ENCODE data around the gene BAAT.

Gene BAAT

DNA sequence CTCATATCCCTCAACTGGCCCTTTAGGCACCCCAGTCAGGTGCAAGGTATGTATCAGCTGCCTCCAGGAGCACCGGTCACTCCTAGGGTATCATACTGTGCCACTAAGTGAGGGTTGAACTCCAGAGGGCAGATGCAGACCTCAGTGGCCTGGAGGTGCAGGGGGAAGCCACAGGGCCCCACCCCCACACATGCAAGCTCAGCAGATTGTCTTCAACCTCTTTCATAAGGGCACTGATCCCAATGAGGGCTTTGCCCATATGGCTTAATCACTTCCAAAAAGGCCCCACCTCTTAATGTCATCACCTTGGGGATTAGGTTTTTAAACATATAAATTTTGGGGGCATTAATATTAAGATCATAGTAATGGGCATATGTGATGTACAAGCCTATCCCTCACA, 28.2 kb downstream of the BAAT start:
- DNase-seq (ENCODE audit: extremely low read depth, insufficient read length) = no peak
- no peaks in the 10 kb centered on the region for H3K36me3 ChIP-seq (ENCODE audit: control insufficient read depth, insufficient read depth, low read length)
- TF ChIP-seq, protein P1, sequence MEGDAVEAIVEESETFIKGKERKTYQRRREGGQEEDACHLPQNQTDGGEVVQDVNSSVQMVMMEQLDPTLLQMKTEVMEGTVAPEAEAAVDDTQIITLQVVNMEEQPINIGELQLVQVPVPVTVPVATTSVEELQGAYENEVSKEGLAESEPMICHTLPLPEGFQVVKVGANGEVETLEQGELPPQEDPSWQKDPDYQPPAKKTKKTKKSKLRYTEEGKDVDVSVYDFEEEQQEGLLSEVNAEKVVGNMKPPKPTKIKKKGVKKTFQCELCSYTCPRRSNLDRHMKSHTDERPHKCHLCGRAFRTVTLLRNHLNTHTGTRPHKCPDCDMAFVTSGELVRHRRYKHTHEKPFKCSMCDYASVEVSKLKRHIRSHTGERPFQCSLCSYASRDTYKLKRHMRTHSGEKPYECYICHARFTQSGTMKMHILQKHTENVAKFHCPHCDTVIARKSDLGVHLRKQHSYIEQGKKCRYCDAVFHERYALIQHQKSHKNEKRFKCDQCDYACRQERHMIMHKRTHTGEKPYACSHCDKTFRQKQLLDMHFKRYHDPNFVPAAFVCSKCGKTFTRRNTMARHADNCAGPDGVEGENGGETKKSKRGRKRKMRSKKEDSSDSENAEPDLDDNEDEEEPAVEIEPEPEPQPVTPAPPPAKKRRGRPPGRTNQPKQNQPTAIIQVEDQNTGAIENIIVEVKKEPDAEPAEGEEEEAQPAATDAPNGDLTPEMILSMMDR (IDR thresholded peaks at IDR 0.05; ENCODE audit: insufficient read depth, low read length, poor library complexity, severe bottlenecking) = no peak
- no peaks in the 10 kb centered on the region; the same call in 1 of the 2 replicates for H3K27me3 ChIP-seq (replicated peaks; ENCODE audit: control insufficient read depth, insufficient read depth, low read length)
- no peak overlapping the region for H3K4me3 ChIP-seq (replicated peaks; ENCODE audit: low read depth, low read length)

DNA sequence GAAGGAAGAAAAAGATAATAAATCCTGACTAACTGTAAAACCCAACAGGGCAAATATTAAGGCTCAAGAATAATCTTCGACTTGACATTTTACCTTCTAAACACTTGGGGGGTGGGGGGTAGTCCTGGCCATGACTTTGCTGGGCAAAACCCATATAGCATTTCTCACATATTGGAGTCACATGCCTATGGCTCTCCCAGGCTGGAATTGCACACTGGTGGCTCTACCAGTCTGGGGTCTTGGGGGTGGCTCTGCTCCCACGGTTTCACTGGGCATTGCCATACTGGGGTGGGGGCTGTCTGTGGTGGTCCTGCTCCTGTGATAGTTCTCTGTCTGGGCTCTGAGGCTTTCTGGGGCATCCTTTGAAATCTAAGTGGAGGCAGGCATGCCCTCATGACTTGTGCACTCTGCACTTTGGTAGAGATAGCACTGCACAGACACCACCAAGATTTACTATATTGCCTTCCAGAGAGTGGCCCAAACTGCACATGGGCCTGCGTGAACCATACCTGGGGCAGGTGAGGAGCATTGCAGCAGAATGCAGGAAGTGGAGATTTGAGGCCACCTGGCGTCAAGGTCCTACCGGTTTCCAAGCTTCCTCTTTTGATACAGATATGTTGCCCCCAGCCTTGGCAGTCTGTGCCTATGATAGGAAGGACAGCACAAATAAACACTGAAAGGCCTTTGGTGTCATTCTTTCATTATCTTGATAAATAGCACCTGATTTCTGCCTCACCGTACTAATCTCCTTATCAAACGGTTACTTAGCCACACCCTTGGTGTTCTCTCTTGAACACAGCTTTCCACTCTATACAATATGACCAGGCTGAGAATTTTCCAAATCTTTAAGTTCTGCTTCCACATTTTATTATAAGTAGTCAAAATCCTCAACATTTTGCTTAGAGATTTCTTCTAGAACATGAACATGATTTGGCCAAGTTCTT, 29.8 kb downstream of the BAAT start:
- Histone ChIP-seq H3K4me3 (replicated peaks; ENCODE audit: low read depth, low read length) (no peak overlapping the region), H3K36me3 (ENCODE audit: control insufficient read depth, insufficient read depth, low read length) (no peaks in the 10 kb centered on the region), H3K27me3 (replicated peaks; ENCODE audit: control insufficient read depth, insufficient read depth, low read length) (no peaks in the 10 kb centered on the region; the same call in 1 of the 2 replicates)
- TF ChIP-seq, protein P1 (IDR thresholded peaks at IDR 0.05; ENCODE audit: insufficient read depth, low read length, poor library complexity, severe bottlenecking) = no peak
- no peak for DNase-seq (ENCODE audit: extremely low read depth, insufficient read length)

DNA sequence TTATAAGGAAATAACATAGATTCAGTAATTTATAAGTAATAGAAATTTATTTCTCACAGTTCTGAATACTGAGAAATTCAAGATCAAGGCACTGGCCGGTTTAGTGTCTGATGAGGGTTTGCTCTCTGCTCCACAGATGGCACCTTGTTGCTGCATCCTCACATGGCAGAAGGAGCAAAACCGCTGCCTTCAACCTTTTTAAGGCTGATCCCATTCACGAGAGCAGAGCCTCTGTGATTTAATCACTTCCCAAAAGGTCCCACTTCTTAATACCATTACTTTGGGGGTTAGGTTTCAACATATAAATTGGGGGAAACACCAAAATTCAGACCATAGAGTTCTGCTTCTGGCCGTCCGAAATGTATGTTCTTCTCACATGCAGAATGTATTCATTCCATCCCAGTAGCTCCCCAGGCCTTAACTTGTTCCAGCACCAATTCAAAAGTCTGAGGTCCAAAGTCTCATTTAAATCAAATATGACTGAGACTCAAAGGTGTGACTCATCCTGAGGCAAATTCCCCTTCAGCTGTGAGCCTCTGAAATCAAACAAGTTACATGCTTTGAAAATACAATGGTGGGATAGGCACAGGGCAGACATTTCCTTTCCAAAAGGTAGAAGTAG, 30.6 kb downstream of the BAAT start:
- Histone ChIP-seq H3K36me3 (ENCODE audit: control insufficient read depth, insufficient read depth, low read length) (no peaks in the 10 kb centered on the region), H3K4me3 (replicated peaks; ENCODE audit: low read depth, low read length) (no peak overlapping the region), H3K27me3 (replicated peaks; ENCODE audit: control insufficient read depth, insufficient read depth, low read length) (no peaks in the 10 kb centered on the region; the same call in 1 of the 2 replicates)
- no peak for DNase-seq (ENCODE audit: extremely low read depth, insufficient read length)
- TF ChIP-seq, protein P1 (IDR thresholded peaks at IDR 0.05; ENCODE audit: insufficient read depth, low read length, poor library complexity, severe bottlenecking) = no peak

DNA sequence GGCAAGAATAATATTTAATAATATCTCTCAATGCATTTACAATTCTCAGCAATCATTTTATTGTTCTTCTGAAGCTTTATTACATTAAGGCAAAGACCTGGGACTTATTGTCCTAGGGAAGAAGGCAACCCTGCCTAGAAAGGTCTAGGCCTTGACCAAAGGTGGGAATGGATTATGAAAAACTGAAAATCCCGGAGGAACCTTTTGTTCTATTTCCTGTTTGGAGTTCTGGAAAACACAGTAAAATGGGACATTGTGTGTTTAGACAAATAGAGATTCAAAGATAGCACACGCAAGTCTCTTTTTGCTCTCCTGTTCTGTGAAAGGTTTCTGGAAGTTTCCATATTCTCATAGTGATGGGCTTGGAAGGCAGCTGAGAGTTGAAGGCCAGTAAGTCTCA, 31.1 kb downstream of the BAAT start:
- no peak for DNase-seq (ENCODE audit: extremely low read depth, insufficient read length)
- Histone ChIP-seq H3K36me3 (ENCODE audit: control insufficient read depth, insufficient read depth, low read length) (no peaks in the 10 kb centered on the region), H3K4me3 (replicated peaks; ENCODE audit: low read depth, low read length) (no peak overlapping the region), H3K27me3 (replicated peaks; ENCODE audit: control insufficient read depth, insufficient read depth, low read length) (no peaks in the 10 kb centered on the region; the same call in 1 of the 2 replicates)
- TF ChIP-seq, protein P1 (IDR thresholded peaks at IDR 0.05; ENCODE audit: insufficient read depth, low read length, poor library complexity, severe bottlenecking) = no peak

DNA sequence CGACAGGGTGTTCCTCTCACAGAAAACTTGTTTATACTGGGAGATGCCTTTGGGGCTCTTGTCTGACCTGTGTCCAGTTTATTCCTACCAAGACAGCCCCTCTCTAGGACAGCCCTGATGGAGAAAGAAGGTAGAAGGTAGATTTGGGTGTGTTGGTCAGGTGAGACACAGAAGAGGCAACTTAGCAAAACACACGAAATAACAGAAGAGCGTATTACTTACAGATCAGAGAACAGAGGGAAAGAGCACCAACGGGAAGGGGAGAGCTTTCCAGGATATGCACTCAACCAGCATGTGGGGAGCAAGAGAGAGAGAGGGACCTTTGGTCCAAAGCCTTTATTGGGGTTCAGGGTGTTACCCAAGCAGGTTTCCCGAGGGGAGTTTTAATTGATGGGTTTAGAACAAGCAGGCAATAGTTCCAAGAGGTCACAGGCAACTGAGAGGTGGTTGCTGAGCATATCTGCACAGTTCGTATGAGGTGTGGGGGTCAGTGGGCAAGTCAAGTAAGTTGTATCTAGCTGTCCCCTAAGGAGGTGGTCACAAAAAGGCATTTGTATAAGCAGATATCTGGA, 31.8 kb downstream of the BAAT start:
- TF ChIP-seq, protein P1 (IDR thresholded peaks at IDR 0.05; ENCODE audit: insufficient read depth, low read length, poor library complexity, severe bottlenecking) = no peak
- H3K36me3 ChIP-seq (ENCODE audit: control insufficient read depth, insufficient read depth, low read length) = no peaks in the 10 kb centered on the region
- DNase-seq (ENCODE audit: extremely low read depth, insufficient read length) = no peak
- H3K27me3 ChIP-seq (replicated peaks; ENCODE audit: control insufficient read depth, insufficient read depth, low read length) = no peaks in the 10 kb centered on the region; the same call in 1 of the 2 replicates
- H3K4me3 ChIP-seq (replicated peaks; ENCODE audit: low read depth, low read length) = no peak overlapping the region
